ENCODE data around the gene ZNF830. TPM values are rescaled to one million over a fixed set of nuclear protein-coding genes. Genes with fewer than 3 reads are reported as not detected.

The ZNF830 gene
- total and polyA plus RNA-seq, 9 of the 15 experiments (the other 6 are each of a cell fraction or from before 2014, with no cell fraction given) = 13.1 to 28.7 (median 21.7) TPM

DNA sequence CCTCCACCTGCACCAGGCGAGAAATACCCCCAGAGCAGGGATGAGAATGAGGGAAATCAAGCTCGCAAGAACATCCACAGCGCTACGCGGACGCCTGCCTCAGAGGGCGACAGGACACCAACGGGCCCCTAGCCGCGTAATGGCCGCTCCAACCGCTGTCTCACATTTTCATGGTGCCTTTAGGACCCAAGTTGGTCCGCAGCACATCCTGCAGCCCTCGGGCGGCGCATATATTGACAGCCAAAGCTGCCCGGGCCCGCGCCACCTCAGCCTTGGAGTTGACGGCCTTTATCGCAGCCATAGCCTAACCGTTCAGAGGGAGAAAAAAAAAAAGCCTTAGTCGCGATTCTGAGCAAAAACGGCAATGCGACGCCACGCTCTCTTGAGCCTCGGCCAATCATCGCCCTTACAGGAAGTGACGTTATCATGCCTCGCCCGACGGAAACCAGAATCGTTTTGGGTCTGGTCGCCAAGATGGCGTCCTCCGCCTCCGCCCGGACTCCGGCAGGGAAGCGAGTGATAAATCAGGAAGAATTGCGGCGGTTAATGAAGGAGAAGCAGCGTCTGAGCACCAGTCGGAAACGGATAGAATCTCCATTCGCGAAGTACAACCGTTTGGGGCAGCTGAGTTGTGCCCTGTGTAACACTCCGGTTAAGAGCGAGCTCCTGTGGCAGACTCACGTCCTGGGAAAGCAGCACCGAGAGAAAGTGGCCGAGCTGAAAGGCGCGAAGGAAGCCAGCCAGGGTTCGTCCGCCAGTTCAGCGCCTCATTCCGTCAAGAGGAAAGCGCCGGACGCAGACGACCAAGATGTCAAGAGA lies at the start of gene ZNF830, which contains the start of gene CCT6B (continued):
- TF ChIP-seq FOXK1 (CRISPR knock-in tag; IDR thresholded peaks at IDR 0.05; ENCODE audit: borderline replicate concordance) (no peak), RBM39 (optimal IDR thresholded peaks at IDR 0.05; ENCODE audit: low read depth, low read length) (no peak), NR3C1 (CRISPR knock-in tag; IDR thresholded peaks at IDR 0.05) (no peak), FOXA1 (IDR thresholded peaks at IDR 0.05; ENCODE audit: borderline replicate concordance) (no peak), GATAD2B (IDR thresholded peaks at IDR 0.05; ENCODE audit: borderline replicate concordance) (no peak), NFATC3 (IDR thresholded peaks at IDR 0.05) (no peak), ZNF551 (CRISPR knock-in tag; IDR thresholded peaks at IDR 0.05) (no peak), NR2F6 (CRISPR knock-in tag; IDR thresholded peaks at IDR 0.05) (no peak), TFE3 (CRISPR knock-in tag; IDR thresholded peaks at IDR 0.05) (no peak), CHD1 (IDR thresholded peaks at IDR 0.05; ENCODE audit: low read length) (no peak), ESRRA (IDR thresholded peaks at IDR 0.05; ENCODE audit: borderline replicate concordance, low read depth) (peak; percentile 44; the same call in 1 of the 2 replicates), CSDE1 (IDR thresholded peaks at IDR 0.05) (peak in 1 of 2 experiments; percentile 31; a peak in 1 of 4 replicates), NCOA6 (IDR thresholded peaks at IDR 0.05) (no peak), NCOR1 (IDR thresholded peaks at IDR 0.05) (no peak), SRSF7 (optimal IDR thresholded peaks at IDR 0.05; ENCODE audit: low read depth, low read length) (no peak), CREB3 (tag; conservative IDR thresholded peaks at IDR 0.05; ENCODE audit: low read depth) (peak; percentile 53; the same call in 1 of the 2 replicates), GTF2E2 (tag; IDR thresholded peaks at IDR 0.05) (peak; percentile 82), ZNF561 (CRISPR knock-in tag; conservative IDR thresholded peaks at IDR 0.05) (no peak), TSHZ1 (CRISPR knock-in tag; IDR thresholded peaks at IDR 0.05) (no peak), ZNF143 (CRISPR knock-in tag; IDR thresholded peaks at IDR 0.05) (no peak), ARID2 (IDR thresholded peaks at IDR 0.05) (no peak; the same call in 1 of the 2 replicates), TOE1 (IDR thresholded peaks at IDR 0.05; ENCODE audit: borderline replicate concordance) (no peak), TOE1 (CRISPR knock-in tag; IDR thresholded peaks at IDR 0.05; ENCODE audit: borderline replicate concordance, low read depth) (no peak)
- TF ChIP-seq, protein P1, sequence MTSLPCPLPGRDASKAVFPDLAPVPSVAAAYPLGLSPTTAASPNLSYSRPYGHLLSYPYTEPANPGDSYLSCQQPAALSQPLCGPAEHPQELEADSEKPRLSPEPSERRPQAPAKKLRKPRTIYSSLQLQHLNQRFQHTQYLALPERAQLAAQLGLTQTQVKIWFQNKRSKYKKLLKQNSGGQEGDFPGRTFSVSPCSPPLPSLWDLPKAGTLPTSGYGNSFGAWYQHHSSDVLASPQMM (CRISPR knock-in tag; IDR thresholded peaks at IDR 0.05) = no peak

Measured in K562 (cell line).